Mammary epithelial cell (primary cell): Measurements from ENCODE around the gene CPNE9.

Experiments
- CTCF ChIP-seq, 2 donors: IDR thresholded peaks in 1 of 2; conservative IDR thresholded peaks in 1 of 2; 2 replicates each; pipeline ENCODE4 v1.5.1; 2011 to 2012; ENCODE audit warnings: inconsistent platforms in 2 of 2, low read length in 2 of 2, mild to moderate bottlenecking in 2 of 2, control low read depth in 1 of 2, low read depth in 1 of 2; ENCODE audit not compliant: insufficient read depth in 1 of 2; ENCODE audit errors: extremely low read depth in 1 of 2
- EZH2 ChIP-seq: IDR thresholded peaks from 2 replicates; pipeline ENCODE4 v1.6.1; 2012; ENCODE audit warnings: low read length, inconsistent platforms, borderline replicate concordance

- TF ChIP-seq CTCF (conservative IDR thresholded peaks at IDR 0.05 in 1 of 2, IDR thresholded peaks at IDR 0.05 in 1 of 2; ENCODE audit: extremely low read depth in 1 of 2, insufficient read depth in 1 of 2, low read depth in 1 of 2, low read length in 2 of 2): no peak
- no peak for TF ChIP-seq EZH2
Observed at GRCh38 chr3:9686703-9687102, 16.9 kb upstream of the CPNE9 start.
